ENCODE results near the gene PQBP1.
"Not testable (repeated sequence)": the region's sequence is repeated elsewhere in the genome, so short reads cannot be mapped to it uniquely, and the experiment has no call there.

PQBP1 gene

GRCh38 chrX:48897625-48898306 lies at the start of gene PQBP1, which contains the start of gene TIMM17B:
Gene PQBP1 (plus strand): TSS chrX:48897930. CDS start chrX:48898510, 580 bp downstream.
Gene TIMM17B (minus strand): TSS chrX:48897768. CDS start chrX:48897749, 19 bp downstream.
- in situ Hi-C loops (cut with MboI; ENCODE audit: low sequenced_read_pairs) = no loop called here

GRCh38 chrX:48848847-48849246 lies 48.9 kb upstream of the PQBP1 start:
- in situ Hi-C loops (cut with MboI; ENCODE audit: low sequenced_read_pairs) = no loop called here

GRCh38 chrX:48852857-48853256 lies 44.9 kb upstream of the PQBP1 start:
- in situ Hi-C loops (cut with MboI; ENCODE audit: low sequenced_read_pairs) = no loop called here

- in situ Hi-C loops (cut with MboI; ENCODE audit: low sequenced_read_pairs) = not testable (repeated sequence)
Observed at GRCh38 chrX:48853494-48853893, 44.2 kb upstream of the PQBP1 start.

- in situ Hi-C loops (cut with MboI; ENCODE audit: low sequenced_read_pairs) = not testable (repeated sequence)
Observed at GRCh38 chrX:48854121-48854804, 43.5 kb upstream of the PQBP1 start.

- in situ Hi-C loops (cut with MboI; ENCODE audit: low sequenced_read_pairs) = no loop called here
Observed at GRCh38 chrX:48854898-48855297, 42.8 kb upstream of the PQBP1 start.

GRCh38 chrX:48864210-48864609 lies 33.5 kb upstream of the PQBP1 start:
- in situ Hi-C loops (cut with MboI; ENCODE audit: low sequenced_read_pairs) = no loop called here

- in situ Hi-C loops (cut with MboI; ENCODE audit: low sequenced_read_pairs) = not testable (repeated sequence)
Observed at GRCh38 chrX:48872017-48872416, 25.7 kb upstream of the PQBP1 start.

GRCh38 chrX:48876944-48877343 lies 20.8 kb upstream of the PQBP1 start:
- in situ Hi-C loops (cut with MboI; ENCODE audit: low sequenced_read_pairs) = not testable (repeated sequence)

GRCh38 chrX:48883729-48884128 lies 14.0 kb upstream of the PQBP1 start:
- in situ Hi-C loops (cut with MboI; ENCODE audit: low sequenced_read_pairs) = no loop called here

- in situ Hi-C loops (cut with MboI; ENCODE audit: low sequenced_read_pairs) = not testable (repeated sequence)
Observed at GRCh38 chrX:48886586-48886985, 11.1 kb upstream of the PQBP1 start.

GRCh38 chrX:48890296-48890925 lies 7.3 kb upstream of the PQBP1 start:
- in situ Hi-C loops (cut with MboI; ENCODE audit: low sequenced_read_pairs) = no loop called here

- in situ Hi-C loops (cut with MboI; ENCODE audit: low sequenced_read_pairs) = no loop called here
Observed at GRCh38 chrX:48890934-48891401, 6.8 kb upstream of the PQBP1 start.

- in situ Hi-C loops (cut with MboI; ENCODE audit: low sequenced_read_pairs) = no loop called here
Observed at GRCh38 chrX:48891402-48892288, 6.1 kb upstream of the PQBP1 start.

GRCh38 chrX:48892896-48893295 lies 4.8 kb upstream of the PQBP1 start:
- in situ Hi-C loops (cut with MboI; ENCODE audit: low sequenced_read_pairs) = no loop called here

GRCh38 chrX:48893556-48894348 lies 4.0 kb upstream of the PQBP1 start:
- in situ Hi-C loops (cut with MboI; ENCODE audit: low sequenced_read_pairs) = no loop called here

- in situ Hi-C loops (cut with MboI; ENCODE audit: low sequenced_read_pairs) = no loop called here
Observed at GRCh38 chrX:48894891-48895290, 2.8 kb upstream of the PQBP1 start.

GRCh38 chrX:48896611-48897011 lies 1.1 kb upstream of the PQBP1 start:
- in situ Hi-C loops (cut with MboI; ENCODE audit: low sequenced_read_pairs) = no loop called here

GRCh38 chrX:48897157-48897624 lies 539 bp upstream of the PQBP1 start:
- in situ Hi-C loops (cut with MboI; ENCODE audit: low sequenced_read_pairs) = no loop called here

- in situ Hi-C loops (cut with MboI; ENCODE audit: low sequenced_read_pairs) = no loop called here
Observed at GRCh38 chrX:48899078-48899410, 1.3 kb downstream of the PQBP1 start.
